Left colon (tissue), 2 donors: ENCODE data around the gene SGPP2. TPM values are rescaled to one million over a fixed set of nuclear protein-coding genes. Genes with fewer than 3 reads are reported as not detected.
A peak's percentile ranks its signal among the peaks of the same experiment; 100 is the strongest.
"Not testable (repeated sequence)": the region's sequence is repeated elsewhere in the genome, so short reads cannot be mapped to it uniquely, and the experiment has no call there.

Experiments used
- ATAC-seq: fragments of 200-7000 bp; cut with Tn5 transposase; one replicate; pipeline ENCODE4 v1.9.1; 2020; ENCODE audit warnings: mild to moderate bottlenecking, moderate library complexity
- DNase-seq, 2 donors: peaks; one replicate each; pipeline ENCODE4 v3.0.0-alpha.2; 2020
- intact Hi-C, 2 donors: fragments of 100-400 bp; cut with DNase I in 1 of 2; cut with micrococcal nuclease in 1 of 2; formaldehyde crosslinking; loops; one replicate each; pipeline versions ENCODE4 v1.11.2 to v1.14.0; 2022; cut with DNase I, micrococcal nuclease
- total RNA-seq, 2 donors: library from RNA; stranded (reverse); fragmentation: NEBNext Ultra II Directional; extraction: Animal tissue kit (Norgen Biotek cat#: 25700); gene quantifications; one replicate each; pipeline ENCODE4 v1.2.1, GENCODE V29; 2021
- donor health status: DM: no; HTN: no; CAD: no.
- donor health status: DM: yes; HTN: yes; CAD: no.

Gene SGPP2
- total RNA-seq, 2 donors from 2014 or later = 74.9 to 75.9 TPM

DNA sequence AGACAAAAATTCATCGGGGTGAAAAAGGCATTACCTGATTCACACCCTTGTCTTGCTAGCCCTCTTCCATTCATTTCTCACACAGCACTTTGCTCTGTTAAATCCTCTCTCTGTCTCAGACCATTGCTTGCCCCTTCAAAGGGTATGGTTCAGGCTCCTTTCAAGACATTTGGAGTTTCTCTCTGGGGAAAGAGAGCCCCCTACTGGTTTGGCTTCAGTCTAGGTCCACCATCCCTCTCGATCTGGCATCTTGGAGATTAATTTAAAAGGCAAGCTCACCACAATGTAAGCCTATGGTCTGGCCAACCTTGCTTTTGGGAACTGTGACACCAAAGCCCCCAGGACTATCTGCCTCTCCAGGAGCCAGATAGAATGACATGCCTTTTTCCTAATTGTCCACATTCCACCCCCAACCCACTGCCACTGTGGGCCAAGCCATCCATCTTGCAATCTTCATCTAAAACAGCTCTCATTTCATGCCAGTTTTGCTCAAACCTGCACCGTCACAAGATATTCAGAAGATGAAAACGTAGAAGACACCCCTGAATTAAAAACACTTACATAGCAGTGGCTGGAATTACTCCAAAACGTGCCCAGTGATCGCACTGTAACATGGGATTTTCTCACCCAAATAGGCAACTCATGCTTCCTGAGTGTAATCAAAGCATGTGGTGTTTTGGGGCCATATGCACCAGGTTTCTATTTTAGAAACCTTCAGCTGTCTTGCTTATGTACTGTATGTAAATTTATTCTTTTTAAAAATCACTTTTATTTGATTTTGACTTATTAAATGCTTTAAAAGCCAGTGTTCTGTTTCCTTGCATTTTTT, 137.7 kb downstream of the SGPP2 start:
- ATAC-seq (peak; percentile 78), DNase-seq (peak in 1 of 2 donors; percentile 31)
- intact Hi-C loops = loop anchor here in 1 of 2 donors (5.0 kb wide), 1 partner anchor 245 kb away; no protein-coding TSS in a partner anchor

DNA sequence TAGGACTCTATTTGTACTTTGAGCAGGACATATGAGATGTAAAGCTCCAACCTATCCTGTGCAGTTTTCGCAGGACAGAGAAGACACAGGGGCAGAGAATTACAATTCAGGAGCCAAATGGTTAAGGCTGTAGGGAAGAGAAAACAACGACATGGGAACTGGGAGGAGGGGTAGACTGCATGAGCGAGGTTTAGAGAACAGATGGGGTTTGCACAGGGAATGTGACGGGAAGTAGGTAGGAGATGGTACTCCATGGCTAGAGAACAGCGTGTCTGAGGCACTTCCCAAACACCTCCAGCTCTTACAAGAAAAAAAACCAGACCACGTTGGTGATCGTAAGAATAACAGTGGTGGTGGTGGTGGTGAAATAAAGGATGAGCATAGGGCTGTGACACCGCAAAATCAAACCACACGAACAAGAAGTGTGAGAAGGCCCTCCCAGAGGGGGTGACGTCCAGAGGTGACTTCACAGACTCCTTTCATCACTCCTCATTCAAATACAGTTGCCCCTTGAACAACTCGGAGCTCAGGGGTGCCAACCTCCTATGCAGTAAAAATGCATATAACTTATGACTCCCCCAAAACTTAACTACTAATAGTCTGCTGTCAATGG, 138.9 kb downstream of the SGPP2 start:
- DNase-seq (no peak), ATAC-seq (no peak)
- intact Hi-C loops = loop anchor here in 1 of 2 donors (5.0 kb wide), 1 partner anchor 246 kb away; no protein-coding TSS in a partner anchor

DNA sequence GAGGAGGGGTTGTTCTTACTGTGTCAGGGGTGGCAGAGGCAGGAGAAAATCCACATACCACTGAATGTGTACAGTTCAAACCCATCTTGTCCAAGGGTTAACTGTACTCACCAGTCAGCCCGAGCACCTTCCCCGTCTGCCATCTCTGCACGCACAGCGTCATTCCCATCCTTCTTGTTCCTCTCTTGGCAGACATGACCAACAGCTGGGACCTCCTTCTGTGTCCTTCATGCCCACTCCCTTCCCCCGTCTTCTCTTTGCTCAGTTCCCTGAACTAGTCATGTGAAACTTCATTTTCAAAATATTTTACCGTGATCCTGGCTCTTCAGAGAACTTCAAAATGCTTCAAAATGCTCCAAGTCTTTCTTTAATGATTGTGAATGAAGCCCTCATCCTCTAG, 139.6 kb downstream of the SGPP2 start:
- intact Hi-C loops = loop anchor here in 1 of 2 donors (5.0 kb wide), 1 partner anchor 247 kb away; no protein-coding TSS in a partner anchor
- ATAC-seq (no peak), DNase-seq (no peak)

DNA sequence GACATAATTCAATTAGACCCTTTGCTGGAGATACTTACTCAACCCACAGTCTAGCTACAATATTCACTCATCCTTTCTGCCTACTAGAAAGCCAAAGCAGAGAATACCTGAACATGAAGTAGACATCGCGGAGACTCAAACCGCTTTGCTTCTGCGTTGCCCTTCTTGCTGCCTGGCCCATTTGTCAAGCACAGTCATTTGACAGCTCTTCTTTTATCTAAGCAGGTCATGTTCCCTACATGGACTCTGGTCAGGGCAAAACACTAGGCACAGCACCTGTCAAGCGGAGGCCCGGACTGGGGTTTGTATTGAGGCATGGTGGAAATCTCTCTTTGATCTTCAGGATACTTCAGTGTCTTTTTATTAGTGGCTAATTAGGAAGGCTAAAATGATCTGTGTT, 141.9 kb downstream of the SGPP2 start:
- DNase-seq = no peak
- no peak for ATAC-seq
- intact Hi-C loops = no loop called here

DNA sequence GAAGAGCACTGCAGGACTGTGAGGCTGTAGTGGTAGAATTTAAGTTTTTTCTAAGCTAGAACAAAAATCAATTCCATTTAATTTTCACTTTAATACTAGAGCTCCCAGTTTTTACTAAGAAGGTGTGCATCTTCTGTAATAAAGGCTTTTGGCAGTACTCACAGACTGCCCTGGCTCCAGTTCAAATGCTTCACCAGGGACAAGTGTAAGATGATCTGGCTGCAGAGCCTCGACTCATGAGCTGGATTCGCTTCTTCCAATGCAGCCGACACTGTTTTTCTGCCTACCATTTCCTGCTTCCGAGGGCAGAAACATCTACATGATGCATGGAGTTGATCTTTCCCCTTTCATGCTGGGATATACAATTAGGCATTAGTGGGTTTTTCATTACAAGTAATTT, 144.5 kb downstream of the SGPP2 start:
- DNase-seq = peak in 1 of 2 donors; percentile 31
- intact Hi-C loops = no loop called here

DNA sequence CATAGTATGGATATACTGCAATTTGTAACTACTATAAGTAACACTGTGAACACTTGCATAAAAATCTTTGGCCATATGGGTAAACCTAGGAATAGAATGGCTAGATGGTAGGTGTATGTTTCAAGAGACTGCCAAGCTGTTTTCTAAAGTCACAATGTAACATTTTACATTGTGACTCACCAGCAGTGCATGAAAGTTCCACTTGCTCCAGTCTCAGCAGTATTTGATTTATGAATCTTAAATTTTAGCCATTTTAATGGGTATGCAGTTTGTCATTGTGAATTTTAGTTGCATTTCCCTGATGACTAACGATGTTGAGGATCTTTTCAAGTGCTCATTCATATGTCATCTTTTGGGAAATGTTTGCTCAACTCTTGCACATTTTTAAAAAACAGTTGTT, 145.5 kb downstream of the SGPP2 start:
- ATAC-seq = no peak
- intact Hi-C loops = no loop called here
- DNase-seq = no peak

More for the DNA sequence above, 144.5 kb downstream of the SGPP2 start:
- no peak for ATAC-seq

DNA sequence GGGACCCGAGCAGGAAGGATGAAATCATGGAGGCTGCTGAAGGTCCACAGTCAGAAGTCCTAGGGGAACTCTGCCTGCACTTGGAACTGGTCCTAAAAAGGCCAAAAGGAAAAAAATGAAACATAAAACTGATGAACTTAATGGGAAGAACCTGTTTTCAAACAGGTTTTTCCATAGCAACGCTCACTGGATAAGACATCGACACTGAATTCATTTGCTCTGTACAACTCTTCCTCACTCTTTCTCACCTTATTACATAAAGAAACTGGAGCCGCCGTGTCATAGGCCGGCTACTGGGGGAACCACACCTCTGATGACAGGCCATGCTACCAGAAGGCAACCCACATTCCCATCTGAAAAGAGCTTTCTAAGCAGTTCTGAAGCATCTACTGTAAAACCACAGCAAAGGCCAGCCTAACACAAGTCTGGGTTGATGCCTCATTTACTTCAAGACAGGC, 147.9 kb downstream of the SGPP2 start:
- ATAC-seq (no peak), DNase-seq (no peak)
- intact Hi-C loops = no loop called here

DNA sequence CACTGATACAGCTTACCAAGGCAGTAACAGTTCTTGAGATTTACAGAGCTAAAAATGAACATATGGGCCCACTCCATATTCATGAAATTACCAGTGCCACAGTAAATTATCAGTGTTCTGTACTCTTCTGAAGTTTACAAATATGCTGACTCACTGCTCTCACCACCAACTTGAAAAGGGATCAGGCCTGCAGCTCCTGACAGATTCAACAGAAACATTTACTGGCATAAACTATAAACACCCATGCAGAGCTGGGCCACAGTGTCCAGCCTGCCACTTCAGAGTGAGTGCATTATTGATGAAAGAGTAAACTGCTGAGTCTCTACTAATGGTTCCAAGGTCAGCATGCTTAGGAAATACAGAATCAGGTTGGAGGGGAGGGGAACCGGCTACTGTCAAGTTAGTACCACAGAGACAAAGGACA, 148.4 kb downstream of the SGPP2 start:
- intact Hi-C loops = no loop called here
- ATAC-seq (no peak), DNase-seq (no peak)

DNA sequence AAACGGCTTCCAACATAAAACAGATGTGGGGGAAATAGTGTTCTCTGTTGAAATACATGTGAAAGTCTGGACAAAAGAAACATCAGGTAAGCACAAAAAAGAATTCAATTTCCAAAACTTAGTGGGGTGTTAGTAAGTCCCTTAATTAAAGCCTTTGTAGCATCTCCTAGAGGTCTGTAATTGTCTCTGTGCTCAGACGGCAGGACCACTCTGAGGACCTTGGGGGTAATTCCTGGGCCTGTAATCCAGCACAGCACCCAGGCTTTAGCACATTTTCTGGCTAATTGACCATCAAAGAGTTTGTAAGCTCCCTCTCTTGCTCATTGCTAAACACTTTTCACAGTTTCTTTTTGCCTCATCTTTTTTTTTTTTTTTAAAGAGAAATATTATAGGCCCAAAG, 151.3 kb downstream of the SGPP2 start:
- DNase-seq (no peak), ATAC-seq (no peak)
- intact Hi-C loops = no loop called here

DNA sequence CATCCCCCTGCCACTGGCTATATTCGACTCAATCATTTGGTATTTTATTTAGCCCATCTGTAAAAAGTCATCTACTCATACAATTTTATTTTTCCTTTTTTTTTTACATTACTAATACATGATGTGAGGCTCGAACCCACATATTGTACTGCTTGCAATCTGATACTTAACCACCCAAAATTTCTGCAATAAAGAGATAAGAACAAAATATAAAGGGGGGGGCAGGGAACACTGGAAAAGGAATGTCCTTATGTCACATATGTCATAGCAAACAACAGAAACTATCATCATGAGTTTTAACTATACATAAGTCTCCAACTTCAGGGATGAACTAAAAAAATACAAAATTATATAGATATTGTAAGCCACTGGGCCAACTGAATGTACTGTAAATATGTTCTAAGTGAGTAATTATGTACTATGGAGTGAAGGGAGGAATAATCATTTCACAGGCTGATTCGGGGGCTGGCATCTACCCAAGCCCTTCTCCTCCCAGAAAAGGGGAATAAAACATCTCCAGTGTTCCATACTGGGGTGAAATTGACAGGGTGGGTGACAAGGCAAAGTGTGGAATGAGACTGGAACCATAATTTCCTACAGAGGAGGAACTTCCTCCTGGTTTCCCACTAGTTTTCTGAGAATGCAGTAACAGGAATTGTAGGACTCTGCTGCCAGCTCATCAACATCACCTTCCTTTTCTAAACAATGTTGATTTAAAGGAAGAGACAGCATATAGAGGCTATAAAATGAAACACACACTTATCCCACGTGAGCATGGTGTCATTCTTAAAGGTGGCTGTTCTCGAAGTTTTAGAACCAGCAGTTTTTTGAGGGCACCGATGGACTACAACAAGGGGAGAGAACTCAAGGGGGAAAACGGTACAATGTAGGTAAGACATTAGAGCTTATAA, 152.1 kb downstream of the SGPP2 start:
- ATAC-seq (peak; percentile 97), DNase-seq (no peak)
- intact Hi-C loops = no loop called here

DNA sequence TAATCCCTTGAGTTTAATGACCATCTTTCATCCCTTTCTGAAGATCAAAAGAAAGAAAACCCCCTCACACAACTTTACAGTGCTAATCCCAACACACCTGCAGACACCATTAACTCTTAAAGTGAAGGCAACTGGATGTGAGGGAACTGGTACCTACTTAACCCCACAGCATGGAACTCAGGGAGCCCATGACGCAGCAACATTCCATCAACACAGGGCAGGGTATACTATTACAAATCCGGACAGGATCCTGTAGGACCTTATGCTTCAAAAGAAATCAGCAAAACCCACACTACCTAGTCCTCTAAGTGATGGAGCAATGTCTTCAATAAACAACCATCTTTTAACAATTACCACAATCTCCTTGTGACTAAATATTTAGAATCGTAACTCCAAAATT, 153.0 kb downstream of the SGPP2 start:
- no peak for ATAC-seq
- DNase-seq = no peak
- intact Hi-C loops = no loop called here

DNA sequence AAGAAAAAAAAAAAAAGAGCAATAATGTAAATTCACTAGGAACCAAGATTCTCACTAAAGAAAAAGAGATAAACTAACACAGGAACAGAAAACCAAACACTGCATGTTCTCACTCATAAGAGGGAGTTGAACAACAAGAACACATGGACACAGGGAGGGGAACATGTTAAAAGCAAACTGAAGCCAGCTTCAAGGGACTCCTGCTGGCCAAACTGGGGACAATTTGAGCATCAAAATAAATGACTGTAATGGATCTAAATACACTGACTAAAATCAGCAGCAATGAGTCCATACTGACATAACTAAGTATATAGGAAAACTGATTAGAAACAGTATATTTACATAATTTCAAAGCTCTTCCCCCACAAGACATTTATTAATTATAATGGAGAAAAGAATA, 158.6 kb downstream of the SGPP2 start:
- DNase-seq (no peak), ATAC-seq (no peak)
- intact Hi-C loops = no loop called here

DNA sequence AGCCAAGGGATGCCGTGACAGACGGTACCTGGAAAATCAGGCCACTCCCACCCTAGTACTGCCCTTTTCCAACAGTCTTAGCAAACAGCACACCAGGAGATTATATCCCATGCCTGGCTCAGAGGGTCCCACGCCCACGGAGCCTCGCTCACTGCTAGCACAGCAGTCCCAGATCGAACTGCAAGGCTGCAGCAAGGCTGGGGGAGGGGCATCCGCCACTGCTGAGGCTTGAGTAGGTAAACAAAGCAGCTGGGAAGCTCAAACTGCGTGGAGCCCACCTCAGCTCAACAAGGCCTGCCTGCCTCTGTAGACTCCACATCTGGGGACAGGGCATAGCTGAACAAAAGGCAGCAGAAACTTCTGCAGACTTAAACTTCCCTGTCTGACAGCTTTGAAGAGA, 160.2 kb downstream of the SGPP2 start:
- DNase-seq, intact Hi-C loops, ATAC-seq: not testable (repeated sequence)

DNA sequence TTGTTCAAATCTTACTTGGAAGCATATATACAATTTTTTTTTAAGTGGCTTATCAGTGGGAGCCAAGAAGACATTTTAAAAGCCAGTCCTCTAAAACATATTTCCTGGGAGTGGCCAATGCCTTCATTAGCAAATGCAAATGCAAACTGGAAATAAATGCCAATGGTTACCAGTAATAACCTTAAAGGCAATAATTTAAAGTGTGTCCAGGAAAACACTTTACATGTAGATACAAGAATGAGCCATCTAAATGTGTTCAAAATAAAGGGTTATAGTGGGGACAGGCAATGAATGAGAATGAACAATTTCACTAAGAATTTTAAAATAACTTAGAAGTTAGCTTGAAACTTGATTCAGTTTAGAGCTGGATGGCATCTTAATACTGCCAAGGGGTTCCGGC, 167.3 kb downstream of the SGPP2 start:
- intact Hi-C loops = no loop called here
- no peak for DNase-seq
- no peak for ATAC-seq

DNA sequence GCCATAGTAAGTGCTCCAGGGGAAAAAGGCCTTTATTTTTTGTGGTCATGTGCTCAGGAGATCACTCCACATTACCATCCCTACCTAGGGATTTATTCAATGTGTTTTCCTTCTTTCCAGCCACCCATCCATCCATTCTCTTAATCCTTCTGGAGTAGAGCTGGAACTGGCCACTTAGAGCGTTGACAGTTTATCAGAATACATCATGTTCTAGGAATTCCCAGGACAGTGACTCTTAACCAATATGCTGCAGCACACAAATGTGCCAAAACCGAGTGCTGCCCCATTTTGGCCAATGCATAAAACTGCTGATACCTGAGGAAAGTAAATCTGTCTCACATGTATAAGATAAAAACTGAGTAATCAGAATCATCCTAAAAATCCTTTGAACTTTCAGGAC, 167.8 kb downstream of the SGPP2 start:
- no peak for ATAC-seq
- no peak for DNase-seq
- intact Hi-C loops = no loop called here

DNA sequence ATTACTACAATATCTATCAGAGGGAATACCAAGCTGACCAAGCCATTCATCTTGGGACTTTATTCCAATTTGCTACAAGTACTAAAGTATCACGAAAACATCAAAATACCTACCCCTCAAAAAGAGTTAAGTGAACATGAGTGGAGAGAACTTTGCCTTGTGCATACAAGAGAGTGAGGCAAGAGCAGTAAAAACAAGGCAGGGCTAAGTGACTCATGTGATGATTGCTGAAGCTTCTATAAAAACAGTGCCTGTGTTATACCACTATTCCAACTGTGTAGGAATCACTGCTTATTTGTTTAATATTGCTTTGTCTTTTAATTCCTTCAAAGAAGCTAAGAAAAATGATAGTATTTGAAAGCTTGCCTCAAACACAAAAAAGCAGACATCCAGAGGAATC, 170.3 kb downstream of the SGPP2 start:
- intact Hi-C loops = no loop called here
- DNase-seq (peak in 1 of 2 donors; percentile 45), ATAC-seq (peak; percentile 100)

DNA sequence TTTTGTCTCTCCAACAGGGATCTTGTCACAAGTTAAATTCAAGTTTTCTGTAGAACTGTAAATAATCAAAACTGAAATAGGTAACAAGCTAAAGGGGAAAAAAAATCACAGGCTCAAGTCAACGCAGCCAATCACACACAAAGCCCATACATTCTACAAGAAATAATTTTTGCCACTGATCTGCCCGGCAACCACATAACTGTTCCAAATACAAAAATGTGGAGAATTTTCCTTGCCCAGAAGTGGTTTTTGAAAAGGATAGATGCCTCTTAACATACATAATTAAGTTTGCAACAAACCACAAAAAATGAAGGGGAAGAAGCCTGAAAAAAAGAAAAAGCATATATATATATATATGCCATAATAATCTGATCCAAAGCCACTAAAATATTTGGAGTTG, 171.2 kb downstream of the SGPP2 start:
- intact Hi-C loops = no loop called here
- DNase-seq = no peak
- ATAC-seq = no peak

DNA sequence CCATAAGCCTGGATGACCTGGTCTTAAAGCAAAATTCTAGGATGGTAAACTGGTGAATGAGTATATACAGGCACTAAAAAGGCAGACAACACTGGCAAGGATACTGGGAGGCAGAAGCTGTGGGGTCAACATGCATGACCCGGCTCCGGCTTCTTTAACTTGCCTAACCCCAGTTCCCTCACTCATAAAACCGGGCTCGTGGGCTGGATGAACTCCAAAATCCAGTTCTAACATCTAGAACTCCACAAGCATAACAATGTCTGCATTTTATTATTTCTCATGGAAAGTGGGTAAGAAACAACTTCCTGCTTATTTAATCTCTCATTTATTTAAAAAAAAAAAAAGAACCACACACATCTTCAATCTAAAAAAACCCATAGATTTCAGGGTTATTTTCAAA, 174.3 kb downstream of the SGPP2 start:
- DNase-seq (peak in 1 of 2 donors; percentile 33), ATAC-seq (no peak)
- intact Hi-C loops = no loop called here

DNA sequence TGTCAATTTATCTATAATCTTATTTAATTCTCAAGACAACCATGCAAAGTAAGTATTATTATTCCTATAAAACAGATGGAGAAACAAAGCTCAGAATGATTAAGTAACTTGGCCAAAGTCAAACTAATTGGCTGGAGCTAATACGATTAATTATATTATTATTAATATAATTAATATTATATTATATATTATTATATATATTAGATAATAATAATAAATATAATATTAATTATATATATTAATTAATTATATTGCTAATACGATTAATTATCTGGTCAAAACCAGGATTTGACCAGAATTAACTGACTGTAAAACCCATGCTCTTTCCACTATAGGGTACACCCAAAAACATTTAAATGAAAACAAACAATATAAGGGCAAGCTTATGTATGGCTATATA, 179.2 kb downstream of the SGPP2 start:
- DNase-seq (no peak), ATAC-seq (no peak)
- intact Hi-C loops = no loop called here
